ENCODE measurements around the gene TCEAL6. TPM values are rescaled to one million over a fixed set of nuclear protein-coding genes. Genes with fewer than 3 reads are reported as not detected.

The TCEAL6 gene
- total RNA-seq, 4 donors from 2014 or later = not detected

DNA sequence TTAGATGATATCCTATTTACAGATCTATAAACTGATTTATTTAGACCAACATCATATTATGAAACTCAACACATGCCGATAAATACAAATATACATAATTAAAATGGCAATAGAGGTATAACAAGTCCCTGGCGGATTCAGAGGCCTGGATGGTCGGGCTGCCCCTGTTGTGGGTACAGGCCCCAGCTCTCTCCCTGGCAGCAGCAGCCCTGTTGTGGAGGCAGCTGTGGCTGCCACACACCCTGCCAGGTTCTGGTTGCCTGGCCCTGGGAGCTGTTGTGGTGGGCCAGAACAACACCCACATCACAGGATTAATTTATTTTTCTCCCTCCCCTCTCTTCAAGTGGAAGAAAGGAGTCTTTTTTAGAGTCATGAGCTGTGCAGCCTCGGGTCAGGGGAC, 28.9 kb downstream of the TCEAL6 start:
- no peaks in the 10 kb centered on the region for H3K4me1 ChIP-seq
- intact Hi-C loops (cut with DNase I; ENCODE audit: low total_unique reads) = no loop called here
- in situ Hi-C loops (cut with MboI; ENCODE audit: low pct_ligation_motif_present in 1 of 4, low pct_unique_long_range_greater_than_20kb in 1 of 4, low sequenced_read_pairs in 3 of 4) = no loop called here
- no peaks in the 10 kb centered on the region for H3K27me3 ChIP-seq
- TF ChIP-seq POLR2AphosphoS5 (IDR thresholded peaks at IDR 0.05) (no peak), POLR2A (IDR thresholded peaks at IDR 0.05) (no peak), EP300 (IDR thresholded peaks at IDR 0.05; ENCODE audit: low read depth) (no peak)
- TF ChIP-seq, protein P1, sequence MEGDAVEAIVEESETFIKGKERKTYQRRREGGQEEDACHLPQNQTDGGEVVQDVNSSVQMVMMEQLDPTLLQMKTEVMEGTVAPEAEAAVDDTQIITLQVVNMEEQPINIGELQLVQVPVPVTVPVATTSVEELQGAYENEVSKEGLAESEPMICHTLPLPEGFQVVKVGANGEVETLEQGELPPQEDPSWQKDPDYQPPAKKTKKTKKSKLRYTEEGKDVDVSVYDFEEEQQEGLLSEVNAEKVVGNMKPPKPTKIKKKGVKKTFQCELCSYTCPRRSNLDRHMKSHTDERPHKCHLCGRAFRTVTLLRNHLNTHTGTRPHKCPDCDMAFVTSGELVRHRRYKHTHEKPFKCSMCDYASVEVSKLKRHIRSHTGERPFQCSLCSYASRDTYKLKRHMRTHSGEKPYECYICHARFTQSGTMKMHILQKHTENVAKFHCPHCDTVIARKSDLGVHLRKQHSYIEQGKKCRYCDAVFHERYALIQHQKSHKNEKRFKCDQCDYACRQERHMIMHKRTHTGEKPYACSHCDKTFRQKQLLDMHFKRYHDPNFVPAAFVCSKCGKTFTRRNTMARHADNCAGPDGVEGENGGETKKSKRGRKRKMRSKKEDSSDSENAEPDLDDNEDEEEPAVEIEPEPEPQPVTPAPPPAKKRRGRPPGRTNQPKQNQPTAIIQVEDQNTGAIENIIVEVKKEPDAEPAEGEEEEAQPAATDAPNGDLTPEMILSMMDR (IDR thresholded peaks at IDR 0.05) = no peak
- no peaks in the 10 kb centered on the region for H3K9me3 ChIP-seq
- no peak overlapping the region for H3K27ac ChIP-seq
- no peak for DNase-seq
- H3K36me3 ChIP-seq = no peaks in the 10 kb centered on the region
- H3K4me3 ChIP-seq = no peak overlapping the region
- 63 to 100% methylated on average over 1 to 4 of the region's 4 CpGs for WGBS, 2 donors (ENCODE audit: low coverage in 1 of 2)

Other genes starting within 250 kb of the TCEAL6 start
- 10 to 100 TPM in 1 of 4 donors, 1 to 10 TPM in 2, under 1 TPM in 1; 0.40 to 18.7 (median 5.6) TPM for gene ZMAT1, start 210.5 kb downstream of the TCEAL6 start, total RNA-seq
- gene TCEAL2, start 16.8 kb downstream of the TCEAL6 start, total RNA-seq = 1 to 10 TPM in 3 of 4 donors, not detected in 1; 3.0 to 3.2 (median 3.0) TPM
- gene BEX5, start 13.5 kb upstream of the TCEAL6 start, total RNA-seq = 1 to 10 TPM in 2 of 4 donors, not detected in 2; 1.5 to 4.0 TPM
- not detected for gene TCP11X1, start 72.8 kb upstream of the TCEAL6 start, total RNA-seq
- not detected for gene NXF2, start 104.7 kb upstream of the TCEAL6 start, total RNA-seq

All from transverse colon (tissue), 4 donors.